Measurements from ENCODE around the gene POLD2.

The POLD2 gene

DNA sequence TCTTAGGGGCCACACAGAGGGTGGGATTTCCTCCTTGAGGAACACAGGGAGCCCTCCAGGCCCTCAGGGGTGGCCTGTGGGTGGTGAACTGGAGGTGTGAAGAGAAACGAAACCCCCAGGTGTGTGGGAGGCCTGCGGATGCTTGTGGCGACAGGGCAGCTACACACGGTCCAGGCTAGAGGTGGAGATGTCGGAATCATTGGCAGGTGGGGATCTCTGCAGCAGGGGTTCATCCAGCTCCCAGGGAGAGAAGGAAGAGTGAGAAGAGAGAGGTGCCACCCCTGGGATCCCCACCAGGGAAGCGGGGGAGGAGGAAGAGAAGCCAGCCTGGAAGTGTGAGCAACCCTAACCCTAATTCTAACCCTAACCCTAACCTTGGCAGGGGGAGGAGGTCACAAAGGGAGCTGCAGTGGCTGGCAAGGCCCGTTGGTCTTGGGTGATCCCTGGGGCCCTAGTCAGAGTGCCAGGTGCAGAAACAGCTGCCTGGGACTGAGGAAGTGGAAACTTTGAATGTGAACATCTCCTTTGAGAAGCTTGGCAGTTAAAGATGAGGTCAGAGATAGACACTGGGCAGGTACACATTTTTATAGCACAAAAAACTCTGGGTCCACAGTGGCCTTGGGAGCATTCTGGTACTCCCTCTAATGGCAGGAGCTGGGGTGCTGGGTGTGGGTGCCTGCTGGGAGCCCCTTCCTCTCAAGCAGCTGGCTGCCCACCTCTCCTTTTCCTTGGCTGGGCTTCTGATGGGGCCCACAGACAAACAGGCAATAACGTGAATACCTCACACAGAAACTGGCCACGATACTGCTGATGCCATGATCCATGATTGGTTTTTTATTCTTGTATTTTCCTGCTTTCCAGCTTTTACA lies 26.1 kb downstream of the POLD2 start:
- Mint-ChIP-seq H3K27me3 (no peaks in the 10 kb centered on the region), H3K4me1 (no peaks in the 10 kb centered on the region), H3K9me3 (no peaks in the 10 kb centered on the region), H3K4me3 (no peak overlapping the region), H3K36me3 (ENCODE audit: insufficient read depth) (no peaks in the 10 kb centered on the region), H3K27ac (ENCODE audit: low read depth) (no peak overlapping the region)
- DNase-seq (ENCODE audit: low spot score in 2 of 2), result no peak
- ATAC-seq (replicated peaks; ENCODE audit: extremely low read depth, poor library complexity, severe bottlenecking), result no peak

- no peaks in the 10 kb centered on the region for H3K36me3 Mint-ChIP-seq (ENCODE audit: insufficient read depth)
- H3K4me1 Mint-ChIP-seq, result no peaks in the 10 kb centered on the region
- H3K27ac Mint-ChIP-seq (ENCODE audit: low read depth), result no peak overlapping the region
- no peaks in the 10 kb centered on the region for H3K27me3 Mint-ChIP-seq
- DNase-seq (ENCODE audit: low spot score in 2 of 2) (no peak), ATAC-seq (replicated peaks; ENCODE audit: extremely low read depth, poor library complexity, severe bottlenecking) (no peak)
- H3K4me3 Mint-ChIP-seq, result no peak overlapping the region
- H3K9me3 Mint-ChIP-seq, result no peaks in the 10 kb centered on the region
Observed at GRCh38 chr7:44096326-44096881, 26.9 kb downstream of the POLD2 start.

- no peaks in the 10 kb centered on the region for H3K9me3 Mint-ChIP-seq
- DNase-seq (ENCODE audit: low spot score in 2 of 2) (no peak), ATAC-seq (replicated peaks; ENCODE audit: extremely low read depth, poor library complexity, severe bottlenecking) (no peak)
- H3K27me3 Mint-ChIP-seq, result peaks cover 5% of the 10 kb centered on the region
- no peaks in the 10 kb centered on the region for H3K36me3 Mint-ChIP-seq (ENCODE audit: insufficient read depth)
- H3K27ac Mint-ChIP-seq (ENCODE audit: low read depth), result no peak overlapping the region
- no peak overlapping the region for H3K4me3 Mint-ChIP-seq
- no peaks in the 10 kb centered on the region for H3K4me1 Mint-ChIP-seq
Observed at GRCh38 chr7:44095781-44096180, 27.6 kb downstream of the POLD2 start.

DNA sequence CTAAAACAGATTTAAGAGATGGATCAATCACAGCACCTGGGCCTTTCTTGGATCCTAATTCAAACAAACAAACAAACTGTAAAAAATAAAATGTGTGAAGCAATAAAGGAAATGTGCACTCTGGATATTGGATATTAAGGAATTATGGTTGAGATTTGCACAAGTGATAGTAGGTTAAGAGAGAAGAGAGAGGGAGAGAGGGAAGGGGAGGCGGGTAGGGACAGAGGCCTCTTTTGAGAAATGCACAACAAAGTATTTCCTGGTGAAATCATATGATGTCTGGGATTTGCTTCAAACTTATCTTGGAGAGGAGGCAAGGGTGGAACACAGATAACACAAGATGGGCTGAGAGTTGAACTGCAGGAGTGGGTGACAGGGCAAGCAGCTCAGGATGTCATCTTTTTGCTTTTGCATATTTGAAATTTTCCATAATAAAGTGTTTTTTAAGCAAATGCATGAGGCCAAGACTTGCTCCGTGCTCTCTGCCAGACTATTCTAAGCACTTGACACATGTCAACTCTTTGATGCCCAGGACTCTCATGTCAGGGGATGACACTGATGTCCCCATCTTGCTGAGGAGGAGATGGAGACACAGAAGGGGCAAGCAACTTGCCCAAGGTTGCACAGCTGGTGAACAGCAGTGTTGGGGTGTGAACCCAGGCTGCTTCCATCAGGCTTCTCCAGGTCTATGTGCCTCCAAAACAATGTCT lies 28.3 kb downstream of the POLD2 start:
- H3K4me1 Mint-ChIP-seq, result no peaks in the 10 kb centered on the region
- no peak overlapping the region for H3K27ac Mint-ChIP-seq (ENCODE audit: low read depth)
- no peak overlapping the region for H3K4me3 Mint-ChIP-seq
- H3K27me3 Mint-ChIP-seq, result peaks cover 10% of the 10 kb centered on the region
- no peaks in the 10 kb centered on the region for H3K9me3 Mint-ChIP-seq
- H3K36me3 Mint-ChIP-seq (ENCODE audit: insufficient read depth), result no peaks in the 10 kb centered on the region
- no peak for DNase-seq (ENCODE audit: low spot score in 2 of 2)
- no peak for ATAC-seq (replicated peaks; ENCODE audit: extremely low read depth, poor library complexity, severe bottlenecking)

DNA sequence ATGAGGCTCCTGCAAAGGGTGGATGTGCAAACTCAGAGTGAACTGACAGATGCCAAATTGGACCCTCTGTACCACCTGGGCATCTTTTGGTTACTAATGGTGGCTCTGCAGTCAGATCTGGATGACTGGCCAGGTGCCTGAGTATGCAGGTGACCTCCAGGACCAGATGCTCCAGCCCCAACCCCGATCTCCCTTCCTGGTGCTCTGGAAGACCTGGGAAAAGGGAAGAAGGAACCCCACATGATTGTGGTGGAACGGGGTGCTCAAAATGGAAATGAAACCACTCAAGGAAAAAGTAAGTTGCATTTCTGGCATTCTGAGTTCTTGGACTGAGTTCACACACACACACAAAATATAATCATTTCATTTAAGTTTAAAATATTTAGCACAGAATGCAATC lies 29.0 kb downstream of the POLD2 start:
- no peak for DNase-seq (ENCODE audit: low spot score in 2 of 2)
- H3K4me1 Mint-ChIP-seq, result no peaks in the 10 kb centered on the region
- peaks cover 10% of the 10 kb centered on the region for H3K27me3 Mint-ChIP-seq
- no peaks in the 10 kb centered on the region for H3K9me3 Mint-ChIP-seq
- peak overlapping the region; percentile 30 for H3K27ac Mint-ChIP-seq (ENCODE audit: low read depth)
- H3K36me3 Mint-ChIP-seq (ENCODE audit: insufficient read depth), result no peaks in the 10 kb centered on the region
- ATAC-seq (replicated peaks; ENCODE audit: extremely low read depth, poor library complexity, severe bottlenecking), result no peak
- H3K4me3 Mint-ChIP-seq, result no peak overlapping the region

- no peaks in the 10 kb centered on the region for H3K4me1 Mint-ChIP-seq
- H3K36me3 Mint-ChIP-seq (ENCODE audit: insufficient read depth), result no peaks in the 10 kb centered on the region
- H3K27ac Mint-ChIP-seq (ENCODE audit: low read depth), result no peak overlapping the region
- no peaks in the 10 kb centered on the region for H3K9me3 Mint-ChIP-seq
- H3K4me3 Mint-ChIP-seq, result no peak overlapping the region
- peaks cover 10% of the 10 kb centered on the region for H3K27me3 Mint-ChIP-seq
- no peak for ATAC-seq (replicated peaks; ENCODE audit: extremely low read depth, poor library complexity, severe bottlenecking)
- DNase-seq (ENCODE audit: low spot score in 2 of 2), result no peak
Observed at GRCh38 chr7:44093102-44093641, 30.2 kb downstream of the POLD2 start.

GRCh38 chr7:44087911-44088838 lies 35.2 kb downstream of the POLD2 start:
- Mint-ChIP-seq H3K4me1 (peaks cover 6% of the 10 kb centered on the region), H3K27ac (ENCODE audit: low read depth) (no peak overlapping the region), H3K4me3 (no peak overlapping the region), H3K27me3 (peaks cover 10% of the 10 kb centered on the region), H3K9me3 (no peaks in the 10 kb centered on the region), H3K36me3 (ENCODE audit: insufficient read depth) (no peaks in the 10 kb centered on the region)
- ATAC-seq (replicated peaks; ENCODE audit: extremely low read depth, poor library complexity, severe bottlenecking) (no peak), DNase-seq (ENCODE audit: low spot score in 2 of 2) (no peak)

DNA sequence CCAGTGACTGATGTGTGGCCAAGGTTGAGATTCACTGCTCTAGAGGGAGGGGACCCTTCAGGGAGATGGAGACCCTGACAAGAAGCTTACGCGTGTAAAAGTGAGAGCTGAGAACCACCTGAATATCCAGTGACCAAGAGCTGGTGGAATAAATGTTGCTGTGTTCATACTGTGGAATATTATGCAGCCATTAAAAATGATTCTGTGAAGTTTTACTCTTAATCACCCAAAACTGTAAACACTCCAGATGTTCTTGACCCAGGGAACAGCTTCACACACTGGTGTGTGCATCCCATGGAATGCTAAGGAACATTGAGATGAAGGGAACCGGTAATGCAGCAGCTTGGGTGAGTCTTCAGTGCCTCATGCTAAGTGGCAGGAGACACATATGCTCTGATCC lies 36.7 kb downstream of the POLD2 start:
- Mint-ChIP-seq H3K36me3 (ENCODE audit: insufficient read depth) (peaks cover 2% of the 10 kb centered on the region), H3K27me3 (peaks cover 10% of the 10 kb centered on the region), H3K9me3 (no peaks in the 10 kb centered on the region), H3K27ac (ENCODE audit: low read depth) (no peak overlapping the region), H3K4me1 (peaks cover 12% of the 10 kb centered on the region), H3K4me3 (no peak overlapping the region)
- ATAC-seq (replicated peaks; ENCODE audit: extremely low read depth, poor library complexity, severe bottlenecking), result no peak
- DNase-seq (ENCODE audit: low spot score in 2 of 2), result no peak

GRCh38 chr7:44085546-44085945 lies 37.8 kb downstream of the POLD2 start:
- Mint-ChIP-seq H3K27me3 (peaks cover 2% of the 10 kb centered on the region), H3K4me1 (peaks cover 23% of the 10 kb centered on the region), H3K4me3 (no peak overlapping the region), H3K9me3 (no peaks in the 10 kb centered on the region), H3K36me3 (ENCODE audit: insufficient read depth) (peaks cover 6% of the 10 kb centered on the region), H3K27ac (ENCODE audit: low read depth) (no peak overlapping the region)
- DNase-seq (ENCODE audit: low spot score in 2 of 2) (no peak), ATAC-seq (replicated peaks; ENCODE audit: extremely low read depth, poor library complexity, severe bottlenecking) (no peak)

DNA sequence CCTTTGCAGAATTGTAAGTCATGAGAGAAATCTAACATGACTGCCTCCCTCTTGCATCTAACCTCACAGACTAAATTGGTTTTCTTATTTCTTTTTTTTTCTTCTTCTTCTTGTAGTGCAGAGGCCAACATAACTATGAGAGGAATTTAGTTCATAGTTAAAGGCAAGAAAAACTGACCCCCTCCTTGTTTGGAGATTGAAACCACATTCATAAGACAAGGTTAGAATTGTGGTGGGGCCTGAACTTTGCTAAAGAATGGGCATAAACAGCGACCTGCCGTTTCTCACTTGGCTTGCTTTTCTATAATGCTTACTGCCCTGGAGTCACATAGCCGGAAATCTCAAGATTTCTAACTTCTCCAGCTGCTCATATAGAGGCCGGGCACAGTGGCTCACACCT lies 38.6 kb downstream of the POLD2 start:
- Mint-ChIP-seq H3K27ac (ENCODE audit: low read depth) (no peak overlapping the region), H3K9me3 (no peaks in the 10 kb centered on the region), H3K4me1 (peaks cover 24% of the 10 kb centered on the region), H3K27me3 (no peaks in the 10 kb centered on the region), H3K4me3 (no peak overlapping the region), H3K36me3 (ENCODE audit: insufficient read depth) (peaks cover 10% of the 10 kb centered on the region)
- no peak for DNase-seq (ENCODE audit: low spot score in 2 of 2)
- no peak for ATAC-seq (replicated peaks; ENCODE audit: extremely low read depth, poor library complexity, severe bottlenecking)

DNA sequence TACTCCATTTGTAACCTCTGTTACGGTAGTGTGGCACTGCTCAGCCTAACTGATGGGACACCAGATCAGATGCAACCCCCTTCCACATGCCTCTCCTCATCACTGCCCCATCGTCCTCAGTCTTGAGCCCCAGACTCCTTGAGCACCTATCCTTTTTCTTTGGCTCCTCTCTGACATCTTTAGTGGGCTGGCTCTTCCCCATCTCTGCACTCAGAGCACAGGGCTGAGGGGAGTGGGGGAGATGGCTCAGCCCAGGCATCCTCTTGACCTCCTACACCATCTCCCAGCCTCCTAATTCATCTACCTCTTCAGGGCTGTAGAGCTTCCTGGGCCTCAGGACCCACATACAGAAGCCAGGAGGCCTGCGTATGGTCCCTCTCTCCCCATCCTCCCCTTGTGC lies 39.6 kb downstream of the POLD2 start:
- DNase-seq (ENCODE audit: low spot score in 2 of 2), result no peak
- Mint-ChIP-seq H3K4me1 (peaks cover 24% of the 10 kb centered on the region), H3K27ac (ENCODE audit: low read depth) (peak overlapping the region; percentile 50), H3K9me3 (no peaks in the 10 kb centered on the region), H3K27me3 (no peaks in the 10 kb centered on the region), H3K4me3 (peak overlapping the region; percentile 84), H3K36me3 (ENCODE audit: insufficient read depth) (peaks cover 10% of the 10 kb centered on the region)
- ATAC-seq (replicated peaks; ENCODE audit: extremely low read depth, poor library complexity, severe bottlenecking), result no peak
